Astrocyte of the hippocampus (primary cell): Measurements from ENCODE around the gene DERL3.

ENCODE experiments used
- DNase-seq: peaks from one replicate; pipeline ENCODE4 v3.0.0; 2011; ENCODE audit warnings: low read depth, low spot score

Gene DERL3

GRCh38 chr22:23803001-23803819 is 35.6 kb downstream of the DERL3 start:
- DNase-seq: no peak

GRCh38 chr22:23801886-23802377 is 36.9 kb downstream of the DERL3 start:
- DNase-seq: no peak

- DNase-seq: no peak
These were observed 37.5 kb downstream of the DERL3 start for GRCh38 chr22:23801238-23801821.

GRCh38 chr22:23800297-23801237 is 38.2 kb downstream of the DERL3 start:
- no peak for DNase-seq

- no peak for DNase-seq
These were observed 42.3 kb downstream of the DERL3 start for GRCh38 chr22:23796461-23796860.

GRCh38 chr22:23793326-23793725 is 45.5 kb downstream of the DERL3 start:
- no peak for DNase-seq

GRCh38 chr22:23791738-23792645 is 46.8 kb downstream of the DERL3 start:
- DNase-seq: no peak

GRCh38 chr22:23790819-23791737 is 47.7 kb downstream of the DERL3 start:
- DNase-seq: no peak

- DNase-seq: peak; percentile 8
These were observed 49.2 kb downstream of the DERL3 start for GRCh38 chr22:23789638-23790037.

GRCh38 chr22:23789121-23789520 is 49.7 kb downstream of the DERL3 start:
- peak; percentile 0 for DNase-seq

GRCh38 chr22:23787910-23788309 is 50.9 kb downstream of the DERL3 start:
- no peak for DNase-seq

GRCh38 chr22:23787600-23787896 is 51.3 kb downstream of the DERL3 start:
- no peak for DNase-seq

- DNase-seq: peak; percentile 96
These were observed 51.8 kb downstream of the DERL3 start, which contains the start of gene SMARCB1 for GRCh38 chr22:23786752-23787599. TSS of gene SMARCB1 (plus strand) at chr22:23786966. CDS start at chr22:23787170, 204 bp downstream.

GRCh38 chr22:23786261-23786710 is 52.5 kb downstream of the DERL3 start:
- DNase-seq: no peak
